ENCODE results near the gene MEGF6.

GRCh38 chr1:3571263-3571662, 40.0 kb downstream of the MEGF6 start:
- TF ChIP-seq, protein P1, sequence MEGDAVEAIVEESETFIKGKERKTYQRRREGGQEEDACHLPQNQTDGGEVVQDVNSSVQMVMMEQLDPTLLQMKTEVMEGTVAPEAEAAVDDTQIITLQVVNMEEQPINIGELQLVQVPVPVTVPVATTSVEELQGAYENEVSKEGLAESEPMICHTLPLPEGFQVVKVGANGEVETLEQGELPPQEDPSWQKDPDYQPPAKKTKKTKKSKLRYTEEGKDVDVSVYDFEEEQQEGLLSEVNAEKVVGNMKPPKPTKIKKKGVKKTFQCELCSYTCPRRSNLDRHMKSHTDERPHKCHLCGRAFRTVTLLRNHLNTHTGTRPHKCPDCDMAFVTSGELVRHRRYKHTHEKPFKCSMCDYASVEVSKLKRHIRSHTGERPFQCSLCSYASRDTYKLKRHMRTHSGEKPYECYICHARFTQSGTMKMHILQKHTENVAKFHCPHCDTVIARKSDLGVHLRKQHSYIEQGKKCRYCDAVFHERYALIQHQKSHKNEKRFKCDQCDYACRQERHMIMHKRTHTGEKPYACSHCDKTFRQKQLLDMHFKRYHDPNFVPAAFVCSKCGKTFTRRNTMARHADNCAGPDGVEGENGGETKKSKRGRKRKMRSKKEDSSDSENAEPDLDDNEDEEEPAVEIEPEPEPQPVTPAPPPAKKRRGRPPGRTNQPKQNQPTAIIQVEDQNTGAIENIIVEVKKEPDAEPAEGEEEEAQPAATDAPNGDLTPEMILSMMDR (IDR thresholded peaks at IDR 0.05; ENCODE audit: extremely low read depth in 1 of 2, insufficient read depth in 1 of 2, low read depth in 1 of 2, low read length in 2 of 2): no peak
- no peak for TF ChIP-seq EZH2 (IDR thresholded peaks at IDR 0.05; ENCODE audit: borderline replicate concordance, low read depth, low read length, severe bottlenecking)
- TF ChIP-seq, protein P2, sequence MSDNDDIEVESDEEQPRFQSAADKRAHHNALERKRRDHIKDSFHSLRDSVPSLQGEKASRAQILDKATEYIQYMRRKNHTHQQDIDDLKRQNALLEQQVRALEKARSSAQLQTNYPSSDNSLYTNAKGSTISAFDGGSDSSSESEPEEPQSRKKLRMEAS (IDR thresholded peaks at IDR 0.05; ENCODE audit: insufficient read depth, insufficient read length): no peak

Measured in endothelial cell of umbilical vein (primary cell).